Testis (tissue), 2 donors: ENCODE measurements around the gene CD274.

Experiments used
- POLR2A ChIP-seq: fragments of 450-650 bp; IDR thresholded peaks from one replicate; pipeline ENCODE4 v1.6.1; 2017; ENCODE audit warnings: antibody characterized with exemption, mild to moderate bottlenecking, moderate library complexity
- TF ChIP-seq, protein P1 (sequence below), 3 experiments: fragments of 450-650 bp in 2 of 3; fragments of 200-600 bp in 1 of 3; sonication (generic) in 1 of 3; IDR thresholded peaks; one replicate each; pipeline ENCODE4 v1.5.1; 2016 to 2019; ENCODE audit warnings: antibody characterized with exemption in 3 of 3, mild to moderate bottlenecking in 2 of 3, moderate library complexity in 1 of 3

DNA sequence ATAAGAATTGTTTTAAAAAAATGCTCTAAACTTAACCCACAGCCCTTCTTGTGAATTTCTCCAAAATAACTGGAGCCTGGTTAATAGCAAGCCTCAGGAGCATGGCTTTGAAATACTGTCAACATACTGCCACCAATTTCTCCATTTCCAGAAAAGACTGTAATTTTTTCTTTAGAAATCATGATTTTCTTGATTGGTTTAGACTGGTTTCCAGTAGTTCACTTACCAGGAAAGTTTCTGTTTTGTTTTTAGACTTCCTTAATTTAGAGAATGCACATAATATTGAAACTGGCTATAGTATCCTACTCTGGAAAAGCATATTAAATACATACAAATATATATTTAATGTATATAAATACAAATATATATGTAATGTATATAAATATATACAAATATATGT, 4.5 kb upstream of the CD274 start:
- TF ChIP-seq, protein P1, sequence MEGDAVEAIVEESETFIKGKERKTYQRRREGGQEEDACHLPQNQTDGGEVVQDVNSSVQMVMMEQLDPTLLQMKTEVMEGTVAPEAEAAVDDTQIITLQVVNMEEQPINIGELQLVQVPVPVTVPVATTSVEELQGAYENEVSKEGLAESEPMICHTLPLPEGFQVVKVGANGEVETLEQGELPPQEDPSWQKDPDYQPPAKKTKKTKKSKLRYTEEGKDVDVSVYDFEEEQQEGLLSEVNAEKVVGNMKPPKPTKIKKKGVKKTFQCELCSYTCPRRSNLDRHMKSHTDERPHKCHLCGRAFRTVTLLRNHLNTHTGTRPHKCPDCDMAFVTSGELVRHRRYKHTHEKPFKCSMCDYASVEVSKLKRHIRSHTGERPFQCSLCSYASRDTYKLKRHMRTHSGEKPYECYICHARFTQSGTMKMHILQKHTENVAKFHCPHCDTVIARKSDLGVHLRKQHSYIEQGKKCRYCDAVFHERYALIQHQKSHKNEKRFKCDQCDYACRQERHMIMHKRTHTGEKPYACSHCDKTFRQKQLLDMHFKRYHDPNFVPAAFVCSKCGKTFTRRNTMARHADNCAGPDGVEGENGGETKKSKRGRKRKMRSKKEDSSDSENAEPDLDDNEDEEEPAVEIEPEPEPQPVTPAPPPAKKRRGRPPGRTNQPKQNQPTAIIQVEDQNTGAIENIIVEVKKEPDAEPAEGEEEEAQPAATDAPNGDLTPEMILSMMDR (IDR thresholded peaks at IDR 0.05) = no peak
- TF ChIP-seq POLR2A = no peak
